GM10847 (cell line): Measurements from ENCODE around the gene PNMA6A.
A peak's percentile ranks its signal among the peaks of the same experiment; 100 is the strongest.
"Not testable (repeated sequence)": the region's sequence is repeated elsewhere in the genome, so short reads cannot be mapped to it uniquely, and the experiment has no call there.

Source experiments
- POLR2A ChIP-seq: IDR thresholded peaks from 2 replicates; pipeline ENCODE4 v1.6.1; 2011; ENCODE audit not compliant: insufficient read length; ENCODE audit errors: extremely low read depth

The PNMA6A gene

DNA sequence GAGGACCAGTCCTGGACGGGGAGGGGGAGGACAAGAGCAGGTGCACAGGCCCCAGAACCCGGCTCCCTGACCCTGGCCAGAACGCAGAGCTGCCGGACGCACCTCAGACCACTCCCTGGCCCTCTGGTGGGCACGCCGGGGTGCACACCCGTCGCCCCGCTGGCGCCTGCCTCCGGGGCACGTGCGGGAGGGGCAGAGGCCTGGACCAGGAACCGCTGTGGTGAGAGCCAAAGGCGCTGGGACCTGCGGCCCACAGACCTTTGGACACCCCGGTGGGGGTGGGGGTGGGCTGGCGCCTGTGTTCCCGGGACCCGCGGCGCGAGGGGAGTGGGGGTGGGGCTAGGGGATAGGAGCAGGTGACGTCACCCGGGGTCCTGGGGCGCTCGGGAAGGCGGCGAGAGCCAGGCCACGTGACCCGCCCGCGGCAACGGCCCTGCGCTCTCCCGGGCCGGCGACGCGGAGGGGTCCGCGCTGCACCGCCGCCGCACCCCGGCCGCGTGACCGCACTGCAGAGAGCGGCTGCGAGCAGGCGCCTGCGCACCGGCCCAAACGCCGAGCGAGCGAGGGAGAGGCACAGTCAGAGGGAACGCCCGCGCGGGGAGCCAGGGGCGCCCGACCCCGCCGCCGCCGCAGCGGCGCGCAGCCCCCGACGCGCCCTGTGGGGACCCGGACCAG lies at the start of gene PNMA6A:
Gene PNMA6A (plus strand): TSS at position 546 of the 675 bp plus-strand sequence. CDS start 609 bp downstream, outside the sequence.
- TF ChIP-seq POLR2A: not testable (repeated sequence)

DNA sequence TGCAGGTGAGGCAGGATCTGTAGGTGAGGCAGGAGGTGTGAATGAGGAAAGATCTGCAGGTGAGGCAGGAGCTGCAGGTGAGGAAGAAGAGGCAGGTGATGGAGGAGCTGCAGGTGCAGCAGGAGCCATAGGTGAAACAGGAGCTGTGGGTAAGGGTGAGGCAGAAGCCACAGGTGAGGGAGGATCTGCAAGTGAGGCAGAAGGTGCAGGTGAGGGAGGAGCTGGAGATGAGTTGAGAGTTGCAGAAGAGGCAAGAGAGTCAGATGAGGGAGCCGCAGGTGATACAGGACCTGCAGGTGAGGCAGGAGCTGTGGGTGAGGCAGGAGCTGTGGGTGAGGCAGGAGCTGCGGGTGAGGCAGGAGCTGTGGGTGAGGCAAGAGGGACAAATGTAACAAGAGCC lies 43.1 kb upstream of the PNMA6A start:
- no peak for TF ChIP-seq POLR2A

DNA sequence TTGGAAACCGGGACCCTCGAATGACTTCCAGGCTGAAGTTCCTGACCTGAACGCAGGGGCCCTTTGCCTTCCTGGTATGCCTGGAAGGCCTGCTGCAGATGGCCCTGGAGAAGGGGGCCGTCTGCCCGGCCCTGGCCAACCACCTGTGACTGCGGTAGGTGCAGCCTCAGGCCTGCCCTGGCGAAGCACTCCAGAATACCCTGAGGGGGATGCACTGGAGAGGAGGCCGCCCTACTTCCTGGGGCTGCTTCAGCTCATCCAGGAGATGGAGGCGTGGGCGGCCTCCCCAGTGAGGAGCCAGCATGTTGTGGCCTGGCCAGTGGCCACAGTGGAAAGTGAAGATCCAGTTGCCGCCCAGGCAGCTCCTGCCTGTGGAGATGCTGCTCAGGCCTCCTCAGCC lies 42.4 kb upstream of the PNMA6A start:
- no peak for TF ChIP-seq POLR2A

DNA sequence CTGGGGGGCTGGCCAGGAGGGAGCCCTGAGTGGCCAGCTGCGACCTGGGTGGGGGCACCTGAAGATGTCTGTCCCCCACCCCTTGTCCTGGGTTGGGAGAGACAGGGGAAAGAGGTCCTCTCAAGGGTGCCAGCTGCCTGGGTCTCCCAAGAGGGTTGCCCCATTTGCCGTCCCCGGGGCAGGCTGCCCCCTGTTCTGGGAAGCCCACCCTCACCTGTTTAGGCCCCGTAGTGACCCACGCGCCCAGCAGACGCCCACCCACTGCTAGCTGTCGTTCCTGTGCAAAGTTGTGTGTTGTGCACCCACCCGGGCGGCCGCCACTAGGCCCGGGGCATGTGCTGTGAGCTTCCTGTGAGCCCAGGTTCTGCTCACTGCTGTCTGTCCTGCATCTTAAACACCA lies 41.5 kb upstream of the PNMA6A start:
- TF ChIP-seq POLR2A: no peak

DNA sequence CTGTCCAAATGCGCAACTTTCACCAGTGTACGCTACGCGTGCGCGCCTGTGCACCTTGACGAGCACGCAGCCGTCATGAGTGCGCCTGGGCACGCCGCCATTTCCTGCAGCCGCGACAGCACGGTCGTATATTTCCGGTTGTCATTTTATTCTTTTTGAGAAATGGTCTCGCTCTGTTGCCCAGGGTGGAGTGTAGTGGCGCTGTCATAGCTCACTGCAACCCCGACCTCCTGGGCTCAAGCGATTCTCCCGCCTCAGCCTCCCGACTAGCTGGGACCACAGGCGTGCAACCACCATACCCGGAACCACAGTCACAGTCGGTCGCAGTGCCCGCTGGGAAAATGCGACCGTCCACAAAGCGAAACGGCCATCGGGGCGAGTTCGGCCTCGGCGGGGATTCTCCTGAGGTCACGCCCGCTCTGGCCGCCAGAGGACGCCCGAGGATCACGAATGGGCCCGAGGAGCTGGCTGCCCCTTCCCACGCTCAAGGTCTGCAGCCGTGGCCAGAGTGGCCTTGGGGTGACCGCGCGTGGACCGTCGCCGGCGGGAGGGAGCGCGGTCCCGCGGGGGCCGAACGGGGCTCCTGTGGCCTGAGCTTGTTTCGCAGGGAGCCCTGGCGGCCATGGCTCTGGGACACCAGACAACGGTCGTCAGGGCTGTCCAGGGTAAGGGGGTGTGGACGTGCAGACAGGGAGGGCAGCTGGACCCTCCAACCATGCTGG lies 39.7 kb upstream of the PNMA6A start:
- peak; percentile 22 for TF ChIP-seq POLR2A

DNA sequence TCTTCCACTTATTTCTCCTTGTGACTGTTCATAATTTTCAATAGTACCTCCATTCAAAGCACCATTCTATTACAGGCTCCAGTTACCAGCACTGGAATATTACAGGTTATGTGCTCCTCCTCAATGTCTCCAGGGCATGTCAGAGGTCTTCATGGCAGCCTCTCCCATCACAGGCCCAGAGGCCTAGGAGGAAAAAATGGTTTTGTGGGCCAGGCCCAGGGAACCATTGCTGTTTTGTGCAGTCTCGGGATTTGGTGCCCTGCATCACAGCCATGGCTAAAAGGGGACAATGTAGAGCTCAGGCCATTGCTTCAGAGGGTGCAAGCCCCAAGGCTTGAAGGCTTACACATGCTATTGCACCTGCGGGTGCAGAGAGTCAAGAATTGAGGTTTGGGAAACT lies 23.2 kb upstream of the PNMA6A start:
- no peak for TF ChIP-seq POLR2A

DNA sequence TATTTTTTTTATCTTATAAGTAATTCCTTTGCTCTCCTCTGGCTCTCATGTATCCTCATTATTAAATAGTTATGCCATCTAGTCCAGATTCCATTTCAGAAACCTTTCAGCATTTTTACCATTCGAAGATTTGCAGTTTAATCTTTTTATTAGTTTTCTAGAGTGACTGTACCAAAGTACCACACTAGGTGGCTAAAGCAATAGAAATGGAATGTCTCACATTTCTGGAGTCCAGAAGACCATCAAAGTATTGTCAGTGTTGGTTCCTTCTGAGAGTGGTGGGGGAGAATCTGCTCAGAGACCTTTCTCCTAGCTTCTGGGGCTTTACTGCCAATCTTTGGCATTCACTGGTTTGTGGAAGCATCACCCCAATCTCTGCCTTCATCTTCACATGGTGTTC lies 19.7 kb upstream of the PNMA6A start:
- no peak for TF ChIP-seq POLR2A

DNA sequence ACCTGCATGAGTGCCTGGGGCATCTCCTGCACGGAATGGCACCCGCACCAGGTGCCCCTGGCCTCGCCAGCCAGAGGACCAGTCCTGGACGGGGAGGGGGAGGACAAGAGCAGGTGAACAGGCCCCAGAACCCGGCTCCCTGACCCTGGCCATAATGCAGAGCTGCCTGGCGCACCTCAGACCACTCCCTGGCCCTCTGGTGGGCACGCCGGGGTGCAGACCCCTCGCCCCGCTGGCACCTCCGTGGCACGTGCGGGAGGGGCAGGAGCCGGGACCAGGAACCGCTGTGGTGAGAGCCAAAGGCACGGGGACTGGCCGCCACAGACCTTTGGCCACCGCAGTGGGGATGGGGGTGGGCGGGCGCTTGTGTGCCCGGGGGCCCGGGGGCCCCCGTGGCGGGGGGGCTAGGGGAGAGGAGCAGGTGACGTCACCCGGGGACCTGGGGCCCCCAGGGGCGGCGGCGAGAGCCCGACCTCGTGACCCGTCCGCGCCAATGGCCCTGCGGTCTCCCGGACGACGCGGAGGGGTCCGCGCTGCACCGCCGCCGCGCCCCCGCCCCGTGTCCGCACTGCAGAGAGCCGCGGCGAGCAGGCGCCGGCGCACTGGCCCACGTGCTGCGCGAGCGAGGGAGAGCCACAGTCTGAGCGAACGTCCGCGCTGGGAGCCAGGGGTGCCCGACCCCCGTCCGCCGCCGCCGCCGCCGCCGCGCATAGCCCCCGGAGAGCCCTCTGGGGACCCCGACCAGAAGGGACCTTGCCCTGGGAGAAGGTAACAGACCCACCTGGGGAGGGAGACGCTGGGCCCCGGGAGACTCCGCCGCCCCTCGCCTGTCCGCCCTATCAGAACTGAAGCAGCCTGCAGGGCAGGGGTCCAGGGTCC lies 16.1 kb upstream of the PNMA6A start, which contains the start of gene PNMA3:
Gene PNMA3 (plus strand): TSS at position 600 of the 879 bp plus-strand sequence. CDS start 586 bp downstream, outside the sequence.
- TF ChIP-seq POLR2A: no peak

DNA sequence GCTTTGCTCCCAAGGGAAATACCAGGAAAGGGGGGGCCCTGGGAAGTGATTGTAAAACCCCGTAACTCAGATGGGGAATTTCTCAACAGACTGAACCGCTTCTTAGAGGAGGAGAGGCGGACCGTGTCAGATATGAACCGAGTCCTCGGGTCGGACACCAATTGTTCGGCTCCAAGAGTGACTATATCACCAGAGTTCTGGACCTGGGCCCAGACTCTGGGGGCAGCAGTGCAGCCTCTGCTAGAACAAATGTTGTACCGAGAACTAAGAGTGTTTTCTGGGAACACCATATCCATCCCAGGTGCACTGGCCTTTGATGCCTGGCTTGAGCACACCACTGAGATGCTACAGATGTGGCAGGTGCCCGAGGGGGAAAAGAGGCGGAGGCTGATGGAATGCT lies 15.0 kb upstream of the PNMA6A start:
- TF ChIP-seq POLR2A: no peak

DNA sequence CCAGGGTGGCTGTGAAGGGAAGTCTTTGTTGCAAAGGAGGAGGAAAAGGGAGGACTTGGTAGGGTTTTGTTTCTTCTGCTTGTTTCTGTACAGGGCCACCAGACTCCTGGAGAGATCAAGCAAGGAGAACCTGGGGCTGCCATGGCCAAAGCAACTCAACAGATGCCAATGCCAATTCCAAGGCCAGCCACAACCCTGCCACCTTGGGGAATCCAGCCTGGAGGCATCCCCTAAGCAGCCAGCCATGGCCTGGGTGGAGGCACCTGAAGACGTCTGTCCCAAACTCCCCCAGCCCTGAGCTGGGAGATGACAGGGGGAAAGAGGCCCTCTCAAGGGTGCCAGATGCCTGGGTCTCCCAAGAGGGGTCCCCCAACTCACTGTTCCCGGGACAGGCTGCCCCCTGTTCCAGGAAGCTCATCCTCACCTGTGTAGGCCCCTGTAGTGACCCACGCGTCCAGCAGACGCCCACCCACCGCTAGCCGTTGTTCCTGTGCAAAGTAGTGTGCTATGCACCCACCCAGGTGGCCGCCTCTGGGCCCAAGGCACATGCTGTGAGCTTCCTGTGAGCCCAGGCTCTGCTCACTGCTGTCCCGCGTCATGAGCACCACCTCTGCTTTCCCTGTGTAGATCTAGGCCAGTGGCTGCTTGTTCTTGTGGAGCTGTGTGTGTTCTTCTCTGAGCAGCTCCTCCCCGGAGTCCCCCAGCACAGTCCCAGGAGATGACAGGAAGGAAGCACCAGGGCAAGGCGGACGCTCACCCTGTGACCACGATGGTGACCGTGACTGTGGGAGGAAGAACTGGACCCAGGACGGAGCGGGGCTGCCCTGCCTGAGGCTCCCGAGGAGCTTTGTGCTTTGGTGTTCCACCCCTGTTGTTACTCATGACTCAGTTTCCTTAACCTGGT lies 12.8 kb upstream of the PNMA6A start:
- no peak for TF ChIP-seq POLR2A

DNA sequence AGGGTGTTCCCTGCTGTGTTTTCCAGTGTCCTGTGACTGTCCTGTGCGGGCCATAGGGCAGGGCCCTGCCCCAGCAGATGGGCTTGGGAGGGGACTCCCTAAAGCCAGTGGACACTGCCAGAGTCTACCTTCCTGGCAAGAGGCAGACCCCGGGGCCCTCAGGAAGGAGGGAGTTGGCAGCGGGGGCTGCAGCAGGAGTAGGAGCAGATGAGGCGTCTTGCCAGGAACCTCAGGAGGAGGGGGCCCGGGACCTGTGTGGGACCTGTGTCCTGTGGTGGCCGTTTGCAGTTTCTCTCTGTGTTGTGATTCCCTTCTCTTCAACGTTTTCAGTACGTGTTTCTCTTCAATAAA lies 12.2 kb upstream of the PNMA6A start:
- TF ChIP-seq POLR2A: no peak

DNA sequence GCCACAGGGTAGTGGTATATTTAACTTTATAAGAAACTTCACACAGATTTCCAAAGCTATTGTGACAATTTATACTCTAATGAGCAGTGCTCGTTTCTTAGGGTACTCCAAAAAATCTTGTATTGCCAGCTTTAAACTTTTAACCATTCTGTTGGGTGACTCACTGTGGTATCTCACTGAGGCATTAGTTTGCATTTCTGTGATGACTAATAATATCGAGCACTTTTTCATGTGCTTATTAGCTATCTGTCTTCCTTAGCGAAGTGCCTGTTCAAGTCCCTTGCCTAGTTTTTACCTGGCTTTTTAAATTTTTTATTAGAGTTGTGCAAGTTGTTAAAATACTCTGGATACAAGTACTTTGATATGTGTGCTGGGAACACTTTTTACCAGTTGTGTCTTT lies 10.5 kb upstream of the PNMA6A start:
- no peak for TF ChIP-seq POLR2A

DNA sequence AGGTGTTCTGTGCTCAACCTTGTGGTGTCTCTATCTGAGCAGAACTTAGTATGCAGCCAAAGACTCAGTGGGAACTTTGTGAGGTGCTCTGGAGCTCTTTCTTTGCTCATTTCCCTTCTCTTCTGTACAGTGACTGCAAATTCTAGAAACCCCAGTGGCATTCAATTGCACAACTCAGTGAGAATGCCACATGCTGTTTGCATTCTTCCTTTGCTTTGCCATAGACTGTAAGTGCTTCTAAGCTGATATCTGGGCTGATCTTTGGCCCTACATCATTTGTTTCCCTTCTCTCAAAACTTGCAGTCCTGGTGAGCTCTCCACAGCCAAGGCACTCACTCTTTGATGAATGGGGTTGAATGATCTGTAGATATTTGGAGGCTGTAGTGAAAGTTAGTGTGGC lies 8.9 kb upstream of the PNMA6A start:
- no peak for TF ChIP-seq POLR2A

DNA sequence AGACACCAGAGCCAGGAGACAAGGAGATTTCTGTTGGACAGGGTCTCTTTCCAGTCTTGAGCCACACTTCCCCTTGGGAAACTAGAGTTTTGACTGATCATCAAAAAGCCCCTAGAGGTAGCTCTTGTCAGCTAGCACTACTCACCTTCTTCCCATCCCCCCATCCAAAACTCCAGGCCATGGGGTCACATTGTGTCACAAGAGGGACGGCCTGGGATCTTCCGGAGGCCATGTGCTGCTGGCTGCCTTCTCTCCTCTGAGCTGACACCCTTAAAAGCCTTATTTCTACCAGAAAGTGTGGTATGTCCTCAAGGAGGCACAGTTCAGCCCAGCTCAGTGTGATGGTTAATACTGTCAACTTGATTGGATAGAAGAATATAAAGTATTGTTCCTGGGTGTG lies 8.2 kb upstream of the PNMA6A start:
- TF ChIP-seq POLR2A: no peak

DNA sequence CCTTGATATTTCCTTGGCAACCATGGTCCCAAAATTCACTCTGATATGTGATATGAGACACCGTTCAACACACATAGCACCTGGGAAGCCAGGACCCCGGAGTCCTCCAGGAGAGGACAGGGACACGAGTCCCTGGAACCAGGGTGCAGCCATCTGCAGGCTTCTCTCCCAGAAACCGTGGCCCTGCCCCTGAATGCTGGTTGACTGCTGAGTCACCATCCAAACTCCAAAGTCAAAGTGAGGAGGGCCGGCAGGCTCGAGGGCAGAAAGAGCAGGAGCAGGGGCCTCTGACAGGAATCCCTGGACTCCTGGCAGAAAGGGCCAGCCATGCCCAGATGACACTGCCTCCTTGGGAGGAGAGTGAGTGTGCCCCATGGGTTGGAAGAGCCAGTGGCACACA lies 6.9 kb upstream of the PNMA6A start:
- TF ChIP-seq POLR2A: no peak
